NB4 (cell line): Measurements from ENCODE around the gene SCGB2B2.

ENCODE experiments used
- DNase-seq: peaks from one replicate; pipeline ENCODE4 v3.0.0; 2010; ENCODE audit warnings: low read depth
- H3K4me3 ChIP-seq: one replicate; pipeline ENCODE4 v1.5.1; 2011; ENCODE audit warnings: mild to moderate bottlenecking, low read depth, low read length, moderate library complexity
- MYC ChIP-seq: IDR thresholded peaks from 2 replicates; pipeline ENCODE4 v1.6.1; 2011; ENCODE audit warnings: low read depth, low read length
- POLR2A ChIP-seq: IDR thresholded peaks from 2 replicates; pipeline ENCODE4 v1.6.1; 2011; ENCODE audit warnings: mild to moderate bottlenecking; ENCODE audit not compliant: insufficient read length; ENCODE audit errors: extremely low read depth
- TF ChIP-seq, protein P1 (sequence below): IDR thresholded peaks from 2 replicates; pipeline ENCODE4 v1.6.1; 2011; ENCODE audit warnings: low read depth, low read length
- TF ChIP-seq, protein P2 (sequence below): IDR thresholded peaks from one replicate; pipeline ENCODE4 v1.5.1; 2012; ENCODE audit warnings: low read depth, low read length

SCGB2B2 gene, protein sequence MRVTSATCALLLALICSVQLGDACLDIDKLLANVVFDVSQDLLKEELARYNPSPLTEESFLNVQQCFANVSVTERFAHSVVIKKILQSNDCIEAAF

DNA sequence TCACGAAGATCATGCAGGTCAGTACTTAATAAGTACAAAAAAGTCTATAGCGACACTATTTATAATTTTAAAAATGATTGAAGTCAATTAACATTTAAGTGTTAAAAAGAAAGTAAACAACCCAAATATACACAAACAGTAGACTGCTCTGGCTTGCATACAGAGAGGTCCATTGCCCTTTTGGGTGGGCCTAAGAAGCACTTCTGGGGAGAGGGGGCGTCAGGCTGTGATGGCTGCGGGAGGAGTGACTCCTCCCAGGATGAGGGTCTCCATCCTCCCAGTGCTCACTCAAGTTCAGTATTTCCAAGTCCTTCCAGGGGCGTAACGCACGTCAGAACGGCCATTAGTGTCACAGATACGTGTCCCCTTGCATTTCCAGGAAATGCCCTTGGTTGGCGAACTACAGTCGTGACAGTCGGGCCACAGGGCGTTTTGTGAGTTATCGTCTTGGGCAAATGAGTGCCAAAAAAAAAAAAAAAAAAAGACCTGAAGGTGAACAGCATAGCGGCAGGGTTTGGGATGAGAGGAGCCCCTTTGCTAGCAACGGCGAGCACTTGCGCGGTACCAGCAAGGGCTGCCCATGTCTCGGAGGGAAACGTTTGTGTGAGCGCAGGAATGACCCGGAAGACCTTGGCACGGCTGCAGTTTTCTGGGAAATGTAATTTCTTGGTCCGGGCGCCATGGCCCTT lies at the start of gene SCGB2B2:
Gene SCGB2B2, minus strand, starts transcription at position 463 of the 689 bp plus-strand sequence. CDS start 82,596 bp downstream, outside the sequence.
- TF ChIP-seq, protein P1, sequence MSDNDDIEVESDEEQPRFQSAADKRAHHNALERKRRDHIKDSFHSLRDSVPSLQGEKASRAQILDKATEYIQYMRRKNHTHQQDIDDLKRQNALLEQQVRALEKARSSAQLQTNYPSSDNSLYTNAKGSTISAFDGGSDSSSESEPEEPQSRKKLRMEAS = no peak
- no peak for TF ChIP-seq POLR2A
- no peak for TF ChIP-seq MYC
- TF ChIP-seq, protein P2, sequence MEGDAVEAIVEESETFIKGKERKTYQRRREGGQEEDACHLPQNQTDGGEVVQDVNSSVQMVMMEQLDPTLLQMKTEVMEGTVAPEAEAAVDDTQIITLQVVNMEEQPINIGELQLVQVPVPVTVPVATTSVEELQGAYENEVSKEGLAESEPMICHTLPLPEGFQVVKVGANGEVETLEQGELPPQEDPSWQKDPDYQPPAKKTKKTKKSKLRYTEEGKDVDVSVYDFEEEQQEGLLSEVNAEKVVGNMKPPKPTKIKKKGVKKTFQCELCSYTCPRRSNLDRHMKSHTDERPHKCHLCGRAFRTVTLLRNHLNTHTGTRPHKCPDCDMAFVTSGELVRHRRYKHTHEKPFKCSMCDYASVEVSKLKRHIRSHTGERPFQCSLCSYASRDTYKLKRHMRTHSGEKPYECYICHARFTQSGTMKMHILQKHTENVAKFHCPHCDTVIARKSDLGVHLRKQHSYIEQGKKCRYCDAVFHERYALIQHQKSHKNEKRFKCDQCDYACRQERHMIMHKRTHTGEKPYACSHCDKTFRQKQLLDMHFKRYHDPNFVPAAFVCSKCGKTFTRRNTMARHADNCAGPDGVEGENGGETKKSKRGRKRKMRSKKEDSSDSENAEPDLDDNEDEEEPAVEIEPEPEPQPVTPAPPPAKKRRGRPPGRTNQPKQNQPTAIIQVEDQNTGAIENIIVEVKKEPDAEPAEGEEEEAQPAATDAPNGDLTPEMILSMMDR = no peak
- DNase-seq = peak; percentile 78
- peak within 1 kb of the TSS; percentile 74 for H3K4me3 ChIP-seq

DNA sequence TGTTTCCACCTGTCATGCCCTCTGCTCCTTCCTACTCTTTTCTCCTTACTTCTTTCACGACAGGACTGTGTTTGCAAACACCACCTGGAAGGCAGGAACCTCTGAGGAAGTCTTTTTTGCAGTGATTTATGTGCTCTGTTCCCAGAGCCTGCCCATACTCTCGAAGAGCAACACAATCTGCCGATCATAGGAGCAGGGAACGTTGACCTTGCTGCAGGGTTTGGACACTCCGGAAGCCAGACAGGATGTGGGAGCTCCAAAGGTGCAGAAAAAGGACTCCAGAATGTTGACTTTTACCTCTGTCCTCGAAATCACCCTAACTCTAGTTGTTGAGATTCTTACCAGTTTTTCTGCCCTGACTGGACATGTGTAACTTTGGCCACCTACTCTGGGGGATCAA lies 48.4 kb upstream of the SCGB2B2 start:
- TF ChIP-seq MYC (no peak), POLR2A (no peak)
- TF ChIP-seq, protein P1 = no peak
- TF ChIP-seq, protein P2 = no peak
- H3K4me3 ChIP-seq = no peak overlapping the region
- DNase-seq = no peak

DNA sequence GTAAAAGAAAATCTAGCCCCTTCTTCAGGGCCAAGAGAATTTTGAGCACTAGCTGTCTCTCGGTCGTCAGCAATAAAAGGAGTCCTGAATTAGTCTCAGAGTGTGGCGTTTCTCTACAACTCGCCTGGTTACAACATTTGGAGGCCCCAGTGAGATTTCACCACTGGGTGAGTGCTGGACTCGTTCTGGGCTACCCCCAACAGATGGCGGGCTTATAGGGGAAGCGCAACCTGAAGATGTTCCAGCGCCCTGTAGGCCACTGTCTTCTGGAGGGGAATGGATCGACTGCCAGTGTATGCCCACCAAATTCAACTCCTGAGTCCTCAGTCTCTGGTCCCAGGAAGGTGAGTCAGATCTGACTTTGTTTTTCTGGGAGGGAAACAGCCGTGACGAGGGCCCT lies 45.4 kb upstream of the SCGB2B2 start:
- no peak for DNase-seq
- no peak overlapping the region for H3K4me3 ChIP-seq
- TF ChIP-seq POLR2A (no peak), MYC (no peak)
- TF ChIP-seq, protein P2 = no peak
- TF ChIP-seq, protein P1 = no peak

DNA sequence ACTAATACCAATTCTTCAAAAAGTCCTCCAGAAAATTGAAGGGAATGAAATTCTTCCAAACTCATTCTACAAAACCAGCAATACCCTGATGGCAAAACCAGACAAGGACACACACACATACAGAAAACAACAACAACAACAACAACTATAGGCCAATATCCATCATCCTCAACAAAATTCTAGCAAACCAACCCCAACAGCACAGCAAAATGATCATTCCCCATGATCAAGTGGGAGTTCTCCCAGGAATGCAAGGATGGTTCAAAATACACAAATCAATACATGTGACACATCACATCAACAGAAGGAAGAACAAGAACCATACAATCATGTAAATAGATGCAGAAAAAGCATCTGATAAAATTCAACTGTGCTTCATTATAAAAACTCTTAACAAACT lies 38.4 kb upstream of the SCGB2B2 start:
- TF ChIP-seq, protein P1 = no peak
- no peak for TF ChIP-seq POLR2A
- TF ChIP-seq, protein P2 = no peak
- no peak for TF ChIP-seq MYC
- DNase-seq = no peak
- no peak overlapping the region for H3K4me3 ChIP-seq

DNA sequence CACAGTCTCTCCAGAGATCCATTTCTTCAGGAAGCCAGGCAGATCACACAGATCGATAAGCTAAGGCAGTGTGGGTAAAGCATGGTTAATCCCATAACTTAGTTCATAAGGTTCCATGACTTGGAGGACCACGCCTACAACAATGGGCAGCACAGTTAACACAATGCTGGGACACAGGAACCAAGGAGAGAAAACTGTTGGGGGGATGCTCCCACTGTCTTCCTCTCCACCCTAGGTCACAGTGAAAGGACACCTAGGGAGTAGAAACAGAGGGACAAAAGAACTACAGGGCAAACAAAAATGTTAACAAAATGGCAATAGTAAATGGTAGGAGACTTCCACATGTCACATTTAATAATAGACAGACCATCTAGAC lies 36.3 kb upstream of the SCGB2B2 start:
- H3K4me3 ChIP-seq = no peak overlapping the region
- TF ChIP-seq, protein P1 = no peak
- TF ChIP-seq POLR2A = no peak
- TF ChIP-seq, protein P2 = no peak
- TF ChIP-seq MYC = no peak
- DNase-seq = peak; percentile 11
